CD4-positive, alpha-beta T cell treated with Interleukin-2 at 100 ng/mL for 4 hours (primary cell): Measurements from ENCODE around the gene CCT5.

Experiments
- DNase-seq: peaks from one replicate; pipeline ENCODE4 v3.0.0-alpha.2; 2020; ENCODE audit warnings: low spot score

CCT5 gene

GRCh38 chr5:10249948-10250805, at the start of gene CCT5:
Gene CCT5 (plus strand): TSS chr5:10250280. CDS start chr5:10250341, 61 bp downstream.
- DNase-seq: peak; percentile 95

DNA sequence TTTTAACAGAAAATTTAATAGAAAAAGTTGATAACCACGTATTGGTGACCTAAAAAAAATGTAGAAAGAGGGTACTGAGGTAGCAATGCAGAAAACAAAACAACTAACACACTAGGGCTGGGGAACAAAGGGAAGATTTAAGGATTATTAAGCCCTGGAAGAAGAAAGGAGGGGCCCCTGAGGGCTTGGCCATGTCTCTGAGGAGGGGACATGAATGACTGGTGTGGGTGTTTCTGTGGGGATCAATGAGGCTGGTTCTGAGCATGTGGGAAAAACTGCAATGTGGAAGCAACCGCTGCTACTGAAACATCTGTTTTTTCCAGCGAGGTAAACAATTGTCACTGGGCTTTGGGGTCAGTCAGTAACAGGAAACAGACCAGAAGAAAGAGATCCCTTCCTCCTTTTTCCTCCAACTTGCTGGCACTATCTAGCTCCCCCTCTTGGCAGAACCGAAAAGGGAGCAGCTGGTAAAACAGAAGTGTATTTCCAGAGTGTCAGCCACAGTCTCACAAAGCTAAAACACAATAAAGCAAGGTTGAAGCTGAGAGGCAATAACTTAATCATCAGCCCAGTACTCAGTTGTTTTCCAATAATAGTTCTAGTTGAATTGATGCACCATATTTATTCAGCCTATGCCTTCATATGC, 48.7 kb upstream of the CCT5 start:
- no peak for DNase-seq

- no peak for DNase-seq
Observed at GRCh38 chr5:10202089-10202910, 47.8 kb upstream of the CCT5 start.

DNA sequence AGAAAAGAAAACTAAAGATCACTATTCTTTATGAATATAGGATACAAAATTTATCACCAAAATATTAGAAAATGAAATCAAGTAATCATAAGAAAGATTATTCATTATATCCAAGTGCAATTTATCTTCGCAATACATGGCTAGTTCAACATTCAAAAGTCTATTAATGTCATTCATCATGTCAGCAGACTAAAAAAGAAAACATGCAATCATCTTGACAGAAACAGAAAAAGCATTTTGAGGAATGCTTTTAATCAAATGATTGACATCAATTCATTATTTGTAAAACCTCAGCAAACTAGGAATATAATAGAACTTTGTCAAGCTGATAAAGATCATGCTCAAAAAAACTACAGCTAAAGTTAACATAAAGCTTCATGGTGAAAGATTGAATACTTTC, 41.1 kb upstream of the CCT5 start:
- DNase-seq: no peak

DNA sequence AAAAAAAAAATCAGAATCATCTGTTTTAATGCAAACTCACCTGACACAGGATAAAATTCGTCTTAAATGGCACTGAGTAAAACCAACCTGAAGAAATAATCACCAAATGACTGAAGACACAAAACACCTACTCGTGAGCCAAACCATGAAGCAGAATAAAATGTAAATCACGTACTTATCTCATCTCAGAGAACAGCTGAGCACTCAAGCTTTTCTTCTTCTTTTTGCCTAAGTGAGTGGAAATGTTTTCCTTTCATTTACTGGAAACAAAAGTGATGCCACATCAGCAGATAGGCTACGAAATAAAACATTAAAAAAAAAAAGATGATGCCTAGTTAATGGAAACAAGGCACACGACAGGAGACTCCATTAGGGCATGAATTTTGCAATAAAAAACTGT, 36.8 kb upstream of the CCT5 start:
- no peak for DNase-seq

GRCh38 chr5:10214041-10214440, 36.0 kb upstream of the CCT5 start:
- no peak for DNase-seq

DNA sequence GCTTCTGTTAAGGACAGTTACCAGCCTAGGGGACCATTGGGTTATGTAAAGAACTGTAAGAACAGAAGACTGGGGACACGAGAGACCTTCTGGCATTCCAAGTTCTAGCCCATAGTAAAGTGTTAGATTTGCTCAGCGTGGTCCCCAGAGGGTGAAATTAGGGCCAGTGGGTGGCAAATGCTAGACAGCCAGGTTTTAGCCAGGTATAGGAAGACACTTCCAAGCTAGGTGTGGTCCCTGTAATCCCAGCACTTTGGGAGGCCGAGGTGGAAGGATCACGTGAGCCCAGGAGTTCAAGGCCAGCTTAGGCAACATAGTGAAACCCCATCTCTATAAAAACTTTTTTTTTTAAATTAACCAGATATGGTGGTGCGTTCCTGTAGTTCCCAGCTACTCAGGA, 34.7 kb upstream of the CCT5 start:
- DNase-seq: no peak

DNA sequence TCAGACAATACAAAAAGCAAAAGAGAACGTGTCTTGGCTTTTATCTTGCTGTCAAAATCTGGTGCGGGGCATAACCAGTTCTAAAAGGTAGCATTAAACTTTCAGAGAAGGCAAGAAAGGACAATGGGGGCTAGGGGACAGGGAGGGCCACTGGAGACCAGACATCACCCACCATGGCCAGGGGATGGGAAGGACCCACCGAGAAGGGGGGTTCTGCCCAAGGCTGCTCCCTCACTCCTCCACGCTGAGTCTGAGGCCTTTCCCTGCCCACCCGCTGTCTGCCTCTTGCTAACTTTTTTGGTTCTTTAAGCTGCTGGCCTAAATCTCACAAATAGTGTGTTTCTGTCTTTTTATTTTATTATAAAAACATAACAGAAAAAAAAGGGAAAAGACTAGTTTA, 34.0 kb upstream of the CCT5 start:
- DNase-seq: no peak

DNA sequence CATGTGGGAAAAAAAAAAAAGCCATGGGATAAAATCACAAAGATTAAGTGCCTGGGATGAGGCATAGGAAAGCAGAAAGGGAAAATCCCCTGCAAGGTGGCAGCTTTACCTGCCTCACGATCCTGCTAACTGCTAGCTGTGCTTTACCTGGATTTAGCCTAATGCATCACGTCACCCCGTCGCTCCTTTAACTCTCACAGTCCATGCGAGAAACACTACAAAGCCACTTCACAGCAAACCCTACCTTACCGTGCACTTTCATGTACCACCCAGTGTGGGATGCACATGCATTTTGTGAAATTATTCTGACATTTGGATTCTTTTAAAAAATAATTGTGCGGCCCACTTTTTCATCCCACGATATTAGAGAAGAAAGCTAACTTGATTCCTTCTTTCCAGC, 31.4 kb upstream of the CCT5 start:
- DNase-seq: no peak

DNA sequence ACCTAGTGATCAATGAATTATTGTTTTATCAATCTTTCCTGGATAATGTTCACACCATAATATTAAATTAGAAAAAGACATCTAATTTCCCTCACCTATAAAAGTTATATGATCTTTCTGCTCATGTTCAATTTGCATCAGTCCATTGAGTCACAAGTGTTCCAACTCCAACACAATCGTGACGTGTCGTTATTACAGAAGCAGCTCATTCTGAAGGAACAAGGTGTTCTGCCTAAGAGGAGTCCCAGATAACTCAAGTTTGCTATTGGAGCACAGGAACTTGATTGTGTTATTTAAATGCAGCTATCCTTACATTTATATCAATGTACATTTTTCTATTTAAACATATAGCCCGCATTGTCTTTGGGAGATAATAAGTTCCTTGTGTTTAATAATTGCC, 31.0 kb upstream of the CCT5 start:
- no peak for DNase-seq

- no peak for DNase-seq
Observed at GRCh38 chr5:10220248-10220647, 29.8 kb upstream of the CCT5 start.

- no peak for DNase-seq
Observed at GRCh38 chr5:10222326-10222725, 27.8 kb upstream of the CCT5 start.

GRCh38 chr5:10227379-10227778, 22.7 kb upstream of the CCT5 start:
- no peak for DNase-seq

DNA sequence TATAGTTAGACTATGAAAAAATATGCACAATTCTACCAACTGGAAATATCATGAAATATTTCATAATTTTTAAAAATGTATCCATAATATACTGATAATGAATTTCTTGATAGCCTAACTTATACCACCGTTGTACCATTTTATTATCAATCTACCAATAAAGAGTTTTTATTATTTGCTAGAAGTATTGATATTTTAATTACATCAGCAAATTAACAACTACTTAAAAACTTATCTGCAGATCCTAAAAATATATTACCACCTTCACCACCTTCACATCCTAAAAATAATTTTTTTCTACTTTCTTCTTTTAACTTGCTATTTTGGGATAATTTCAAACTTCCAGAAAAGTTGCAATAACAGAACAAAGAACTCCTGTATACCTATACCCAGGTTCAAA, 21.8 kb upstream of the CCT5 start:
- no peak for DNase-seq

GRCh38 chr5:10229306-10230048, 20.6 kb upstream of the CCT5 start:
- no peak for DNase-seq

- no peak for DNase-seq
Observed at GRCh38 chr5:10232386-10232785, 17.7 kb upstream of the CCT5 start.

DNA sequence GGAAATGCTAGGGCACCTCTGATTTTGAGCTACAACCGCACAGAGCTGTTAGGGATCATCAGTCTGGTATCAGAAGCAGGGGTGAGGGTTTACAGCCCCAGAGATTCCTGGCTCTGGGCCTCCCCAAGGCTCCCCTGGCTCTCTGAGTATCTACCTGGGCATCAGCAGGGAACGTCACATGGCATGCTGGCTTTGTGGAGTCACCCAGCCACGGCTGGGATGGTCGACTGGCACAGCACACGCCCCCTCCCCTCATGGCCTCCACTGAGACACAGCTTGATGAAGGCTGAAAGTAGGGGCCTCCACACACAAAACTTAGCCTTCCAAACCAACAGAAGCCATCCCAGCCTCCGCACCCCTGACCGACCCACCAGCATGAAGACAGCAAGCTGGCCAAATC, 17.1 kb upstream of the CCT5 start:
- DNase-seq: no peak

DNA sequence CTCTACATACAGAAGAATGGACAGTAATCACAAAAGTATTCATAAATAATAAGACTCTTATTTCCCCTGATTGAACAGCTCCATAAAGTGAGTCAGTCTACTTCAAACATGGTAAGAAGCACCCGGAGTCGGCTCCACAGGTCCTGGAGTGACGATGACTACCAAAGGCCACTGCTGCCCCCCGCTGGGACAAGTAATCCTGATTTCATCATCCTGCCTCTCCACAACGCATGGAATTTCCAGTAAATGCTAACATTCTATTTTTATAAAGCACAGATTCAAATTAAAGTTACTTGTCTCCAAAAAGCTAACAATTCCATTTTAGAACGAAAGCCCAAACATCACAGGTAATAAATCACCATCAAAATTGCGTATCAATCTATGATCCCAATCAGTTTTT, 16.6 kb upstream of the CCT5 start:
- no peak for DNase-seq

- no peak for DNase-seq
Observed at GRCh38 chr5:10235350-10235749, 14.7 kb upstream of the CCT5 start.

- no peak for DNase-seq
Observed at GRCh38 chr5:10243660-10244240, 6.3 kb upstream of the CCT5 start.

- DNase-seq: no peak
Observed at GRCh38 chr5:10244342-10244944, 5.6 kb upstream of the CCT5 start.
